ENCODE data around the gene ITFG2.

The ITFG2 gene

DNA sequence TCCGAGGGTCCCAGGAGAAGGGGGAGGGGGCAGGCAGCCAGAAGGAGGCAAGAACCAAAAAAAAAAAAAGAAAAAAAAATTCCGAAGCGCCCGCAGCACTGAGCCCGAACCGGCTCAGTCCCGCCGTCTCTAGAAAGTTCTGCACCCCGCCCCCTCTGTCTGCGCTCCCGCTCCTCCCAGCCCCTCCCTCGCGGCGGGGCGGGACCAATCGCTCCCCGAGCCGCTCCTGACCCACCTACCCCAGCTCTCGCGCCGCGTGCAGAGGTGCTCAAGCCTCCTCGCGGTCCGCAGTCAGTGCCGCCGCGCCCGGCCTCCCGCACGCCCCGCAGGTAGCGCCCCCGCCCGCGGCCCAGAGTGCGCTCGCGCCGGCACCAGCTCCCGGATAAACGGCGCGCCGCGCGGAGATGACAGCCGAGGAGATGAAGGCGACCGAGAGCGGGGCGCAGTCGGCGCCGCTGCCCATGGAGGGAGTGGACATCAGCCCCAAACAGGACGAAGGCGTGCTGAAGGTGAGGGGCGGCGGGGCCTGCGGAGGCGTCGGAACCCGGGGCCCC, 17.7 kb upstream of the ITFG2 start, which contains the start of gene FKBP4:
Gene FKBP4, plus strand, starts transcription at position 235 of the 554 bp plus-strand sequence. Its CDS starts 170 bp downstream, at position 405.
- peak; percentile 73 to 87 for DNase-seq (ENCODE audit: low read depth in 1 of 2, low spot score in 1 of 2)

DNA sequence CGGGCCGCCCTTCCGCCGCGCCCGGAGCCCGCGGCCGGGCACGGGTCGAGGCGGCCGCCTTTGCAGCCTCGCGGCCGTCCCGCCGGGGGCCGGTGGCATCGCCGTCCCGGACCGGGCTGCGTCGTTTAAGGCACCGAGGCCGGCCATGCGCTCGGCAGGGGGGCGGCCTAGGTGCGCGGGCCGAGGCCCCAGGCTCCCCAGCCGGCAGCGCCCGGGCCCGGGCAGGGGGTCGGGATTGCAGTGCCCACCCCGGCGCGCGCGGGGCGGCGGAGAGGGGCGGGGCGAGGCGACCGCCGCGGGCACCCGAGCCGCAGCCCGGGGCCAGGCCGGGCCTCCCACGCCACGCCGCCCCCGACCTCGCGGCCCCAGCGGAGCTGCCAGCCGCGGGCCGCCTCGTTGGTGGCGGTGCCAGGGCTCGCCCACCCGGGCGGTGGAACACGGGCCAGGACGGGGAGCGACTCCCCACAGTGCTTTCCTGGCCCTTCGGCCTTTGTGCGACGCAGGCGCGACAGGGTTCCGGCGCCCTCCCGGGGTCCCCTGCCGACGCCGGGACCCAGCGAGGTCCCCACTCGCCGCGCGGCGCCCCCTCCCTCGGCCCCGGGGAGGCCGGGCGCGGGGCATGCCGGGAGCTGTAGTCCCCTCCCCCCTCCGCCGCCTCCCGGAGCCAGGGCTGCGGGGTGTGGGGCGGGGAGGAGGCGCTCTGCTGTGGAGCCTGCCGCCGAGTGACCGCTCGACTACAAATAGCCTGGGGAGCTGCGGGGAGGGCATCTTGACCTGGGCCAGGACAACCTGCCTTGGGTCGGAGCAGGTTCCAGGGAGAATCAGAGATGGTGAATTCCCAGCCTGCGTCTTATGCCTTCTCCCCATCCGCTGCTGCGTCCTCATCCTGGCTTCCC, 16.9 kb upstream of the ITFG2 start:
- peak; percentile 48 to 65 for DNase-seq (ENCODE audit: low read depth in 1 of 2, low spot score in 1 of 2)

DNA sequence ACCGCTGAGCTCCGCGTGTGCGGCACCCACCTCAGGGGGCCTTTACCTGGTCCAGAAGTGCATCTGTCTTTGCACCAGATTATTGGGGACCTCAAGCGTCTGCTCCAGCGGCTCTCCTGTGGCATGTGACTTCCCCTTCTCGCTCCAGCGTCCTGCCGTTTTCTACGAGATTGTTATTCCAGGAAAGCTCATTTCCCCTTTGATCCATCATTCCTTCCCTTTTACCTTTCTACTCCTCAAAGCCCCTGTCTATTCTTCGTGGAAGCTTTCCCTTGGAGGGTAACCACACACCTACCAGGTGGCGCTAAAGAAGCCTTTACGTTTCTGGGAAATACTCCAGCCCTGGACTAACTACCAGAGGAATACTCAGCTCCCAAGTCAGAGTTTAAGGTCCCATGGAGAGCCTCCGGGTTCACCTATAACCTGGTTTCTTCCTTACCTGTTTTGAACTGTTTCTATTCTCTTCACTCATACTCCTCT, 16.2 kb upstream of the ITFG2 start:
- no peak for DNase-seq (ENCODE audit: low read depth in 1 of 2, low spot score in 1 of 2)

DNA sequence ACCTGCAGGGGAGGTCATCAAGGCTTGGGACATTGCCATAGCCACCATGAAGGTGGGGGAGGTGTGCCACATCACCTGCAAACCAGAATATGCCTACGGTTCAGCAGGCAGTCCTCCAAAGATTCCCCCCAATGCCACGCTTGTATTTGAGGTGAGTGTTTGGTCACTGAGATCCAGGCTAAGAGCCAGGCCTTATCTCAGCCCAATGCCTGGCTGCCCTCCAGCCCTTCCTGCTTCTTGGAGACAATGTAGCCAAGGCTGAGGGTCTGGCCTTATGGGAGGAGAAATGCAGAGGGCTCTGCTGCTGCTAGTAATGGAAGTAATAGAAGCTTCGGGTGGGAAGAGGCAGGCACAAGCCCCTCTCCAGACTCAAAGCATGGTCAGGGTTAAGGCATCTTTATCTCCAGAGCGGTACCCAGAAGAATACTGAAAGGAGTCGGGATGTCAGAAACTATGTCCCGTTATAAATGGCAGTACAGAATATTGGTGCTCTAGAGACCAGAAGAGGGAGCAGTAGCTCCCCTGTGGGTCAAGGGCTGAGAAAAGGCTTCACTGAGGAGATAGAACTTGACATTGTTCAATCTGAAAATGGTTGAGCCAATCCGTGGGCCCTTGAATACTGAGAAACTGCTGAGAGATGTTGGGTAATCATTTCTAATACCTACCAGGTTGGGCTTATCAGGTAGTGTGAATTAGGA, 14.6 kb upstream of the ITFG2 start:
- no peak for DNase-seq (ENCODE audit: low read depth in 1 of 2, low spot score in 1 of 2)

DNA sequence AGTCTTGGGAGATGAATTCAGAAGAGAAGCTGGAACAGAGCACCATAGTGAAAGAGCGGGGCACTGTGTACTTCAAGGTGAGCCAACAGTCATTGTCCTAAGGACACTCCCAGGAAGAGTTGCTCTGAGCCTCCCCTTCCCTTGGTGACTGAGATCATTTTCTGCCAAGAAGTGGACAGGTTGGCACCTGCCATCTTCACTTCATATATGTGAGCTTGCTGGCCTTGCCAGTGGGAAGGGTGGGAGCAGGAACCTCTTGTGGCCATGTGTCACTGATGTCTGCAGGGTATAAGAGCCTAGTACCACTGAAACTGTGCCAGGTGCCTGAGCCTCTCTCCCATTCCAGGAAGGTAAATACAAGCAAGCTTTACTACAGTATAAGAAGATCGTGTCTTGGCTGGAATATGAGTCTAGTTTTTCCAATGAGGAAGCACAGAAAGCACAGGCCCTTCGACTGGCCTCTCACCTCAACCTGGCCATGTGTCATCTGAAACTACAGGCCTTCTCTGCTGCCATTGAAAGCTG, 12.4 kb upstream of the ITFG2 start:
- no peak for DNase-seq (ENCODE audit: low read depth in 1 of 2, low spot score in 1 of 2)

DNA sequence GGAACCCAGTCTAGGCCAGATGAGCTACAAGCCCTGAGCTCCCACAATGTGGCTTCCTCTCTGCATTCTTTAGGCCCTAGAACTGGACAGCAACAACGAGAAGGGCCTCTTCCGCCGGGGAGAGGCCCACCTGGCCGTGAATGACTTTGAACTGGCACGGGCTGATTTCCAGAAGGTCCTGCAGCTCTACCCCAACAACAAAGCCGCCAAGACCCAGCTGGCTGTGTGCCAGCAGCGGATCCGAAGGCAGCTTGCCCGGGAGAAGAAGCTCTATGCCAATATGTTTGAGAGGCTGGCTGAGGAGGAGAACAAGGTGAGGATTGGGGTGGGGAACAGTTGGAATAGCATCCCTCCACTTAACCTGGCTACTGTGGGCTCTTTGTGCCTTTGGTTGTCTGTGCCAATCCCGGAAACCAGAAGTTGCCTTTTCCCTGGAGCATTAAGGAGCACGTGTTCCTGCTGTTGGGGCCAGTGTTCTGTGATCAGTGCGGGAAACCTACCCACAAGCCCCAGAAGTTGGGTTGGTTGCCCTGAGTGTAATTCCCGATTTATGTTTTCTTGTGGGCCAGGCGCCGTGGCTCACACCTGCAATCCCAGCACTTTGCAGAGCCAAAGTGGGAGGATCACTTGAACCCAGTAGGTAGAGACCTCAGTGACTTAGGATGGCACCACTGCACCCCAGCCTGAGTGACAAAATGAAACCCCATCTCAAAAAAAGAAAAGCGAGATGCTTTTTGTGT, 11.3 kb upstream of the ITFG2 start:
- DNase-seq (ENCODE audit: low read depth in 1 of 2, low spot score in 1 of 2), result no peak

DNA sequence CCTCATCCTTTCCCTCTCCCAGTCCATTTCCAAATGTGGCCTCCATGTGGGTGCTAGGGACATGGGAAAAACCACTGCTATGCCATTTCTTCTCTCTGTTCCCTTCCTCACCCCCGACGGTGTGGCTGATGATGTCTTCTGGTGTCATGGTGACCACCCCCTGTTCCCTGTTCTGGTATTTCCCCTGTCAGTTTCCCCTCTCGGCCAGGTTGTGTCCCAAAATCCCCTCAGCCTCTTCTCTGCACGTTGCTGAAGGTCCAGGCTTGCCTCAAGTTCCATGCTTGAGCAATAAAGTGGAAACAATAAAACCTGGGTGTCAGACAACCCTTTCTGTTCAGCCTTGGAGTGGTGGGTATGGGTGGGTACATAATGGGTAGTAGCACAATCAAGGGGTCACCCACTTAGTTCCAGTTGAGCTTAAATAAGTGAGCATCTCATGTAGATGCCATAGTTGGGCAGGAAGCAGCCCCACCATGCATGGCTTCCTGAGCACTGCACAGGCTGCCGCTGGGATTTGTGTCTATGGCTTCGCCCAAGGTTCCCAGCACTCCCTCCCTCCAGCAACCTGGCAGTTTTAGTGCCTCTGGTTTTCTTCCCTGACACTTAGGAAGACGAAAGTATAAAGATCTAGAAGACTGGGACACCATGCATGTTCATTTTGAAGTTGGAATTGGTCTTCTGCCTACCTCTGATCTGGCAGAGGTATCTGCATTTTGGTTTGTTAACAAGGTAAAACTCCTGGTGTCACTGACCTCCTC, 8.7 kb upstream of the ITFG2 start:
- no peak for DNase-seq (ENCODE audit: low read depth in 1 of 2, low spot score in 1 of 2)

DNA sequence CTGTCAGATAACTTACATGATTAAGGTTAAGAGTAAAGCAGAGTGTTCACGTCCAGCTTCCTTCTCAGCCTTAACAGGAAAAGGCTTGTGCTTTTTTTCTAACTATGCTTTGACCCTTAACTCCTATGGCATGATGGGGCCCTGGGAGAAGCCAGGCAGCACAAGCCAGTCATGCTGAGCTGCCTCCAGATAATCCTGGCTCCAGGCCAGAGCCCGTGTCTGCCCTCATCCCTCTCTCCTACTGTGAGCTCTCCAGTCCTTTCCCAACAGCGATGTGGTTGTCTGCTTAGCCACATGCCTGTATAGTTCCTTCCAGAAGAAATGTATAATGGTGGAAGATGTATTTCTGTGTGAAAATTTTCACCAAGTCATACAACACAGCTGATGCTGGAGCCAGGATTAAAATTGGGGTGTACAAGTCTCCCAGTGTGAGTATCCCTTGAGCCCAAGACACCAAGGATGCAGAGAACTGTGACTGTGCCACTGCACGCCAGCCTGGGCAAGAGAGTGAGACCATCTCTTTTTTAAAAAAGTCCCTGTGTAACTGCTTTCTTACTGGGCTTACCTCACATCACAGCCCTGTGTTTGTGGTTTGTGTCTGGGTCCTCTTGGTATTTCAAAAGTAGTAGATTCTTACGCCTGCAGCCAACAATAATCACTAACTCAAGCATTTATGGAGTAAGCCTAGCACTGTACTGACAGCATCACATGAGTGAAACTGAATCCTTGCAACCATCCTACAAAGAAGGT, 7.9 kb upstream of the ITFG2 start:
- DNase-seq (ENCODE audit: low read depth in 1 of 2, low spot score in 1 of 2), result no peak

DNA sequence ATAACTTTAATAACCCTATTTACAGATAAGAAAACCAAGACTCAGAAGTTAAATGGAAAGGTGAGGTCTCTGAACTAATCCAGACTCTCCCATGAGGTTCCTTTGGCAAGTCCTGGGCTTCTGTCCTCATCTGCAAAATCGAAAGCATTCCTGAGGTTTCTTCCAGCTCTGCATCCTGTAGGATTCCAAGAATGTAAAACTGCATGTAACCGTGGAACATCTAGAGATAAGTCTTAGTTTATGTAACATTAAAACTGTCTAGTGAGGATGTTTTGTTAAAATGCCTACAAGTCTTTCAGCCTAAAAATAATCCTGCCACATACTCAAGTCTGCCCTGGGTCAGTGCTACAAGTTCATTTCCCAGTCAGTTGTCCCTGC, 7.3 kb upstream of the ITFG2 start:
- DNase-seq (ENCODE audit: low read depth in 1 of 2, low spot score in 1 of 2), result no peak

DNA sequence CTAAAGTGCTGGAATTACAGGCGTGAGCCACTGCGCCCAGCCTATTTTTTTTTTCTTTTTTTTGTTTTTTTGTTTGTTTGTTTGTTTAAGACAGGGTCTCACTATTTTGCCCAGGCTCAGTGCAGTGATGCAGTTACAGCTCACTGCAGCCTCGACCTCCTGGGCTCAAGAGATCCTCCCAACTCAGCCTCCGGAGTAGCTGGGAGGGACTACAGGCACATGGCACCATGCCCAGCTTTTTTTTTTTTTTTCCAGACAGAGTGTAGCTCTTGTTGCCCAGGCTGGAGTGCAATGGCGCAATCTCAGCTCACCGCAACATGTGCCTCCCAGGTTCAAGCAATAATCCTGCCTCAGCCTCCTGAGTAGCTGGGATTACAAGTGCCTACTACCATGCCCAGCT, 5.8 kb upstream of the ITFG2 start:
- DNase-seq (ENCODE audit: low read depth in 1 of 2, low spot score in 1 of 2), result no peak

DNA sequence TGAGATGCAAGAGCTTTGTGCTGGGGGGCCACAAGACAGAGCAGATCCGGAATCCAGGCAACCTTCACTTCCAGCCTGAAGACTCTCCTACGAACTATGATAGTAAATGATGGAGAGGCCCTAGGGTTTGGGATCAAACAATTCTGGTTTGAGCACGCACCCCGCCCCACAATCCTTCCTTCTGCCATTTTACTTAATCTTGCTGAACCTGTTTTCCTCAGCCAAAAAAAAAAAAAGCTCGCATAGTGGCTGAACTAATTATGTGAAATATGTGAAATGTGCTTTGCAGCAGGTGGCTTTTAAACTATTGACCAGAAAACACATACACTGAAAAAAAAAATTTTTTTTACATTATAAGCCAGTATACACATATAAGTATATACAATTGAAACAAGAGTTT, 667 bp upstream of the ITFG2 start:
- DNase-seq (ENCODE audit: low read depth in 1 of 2, low spot score in 1 of 2), result no peak

DNA sequence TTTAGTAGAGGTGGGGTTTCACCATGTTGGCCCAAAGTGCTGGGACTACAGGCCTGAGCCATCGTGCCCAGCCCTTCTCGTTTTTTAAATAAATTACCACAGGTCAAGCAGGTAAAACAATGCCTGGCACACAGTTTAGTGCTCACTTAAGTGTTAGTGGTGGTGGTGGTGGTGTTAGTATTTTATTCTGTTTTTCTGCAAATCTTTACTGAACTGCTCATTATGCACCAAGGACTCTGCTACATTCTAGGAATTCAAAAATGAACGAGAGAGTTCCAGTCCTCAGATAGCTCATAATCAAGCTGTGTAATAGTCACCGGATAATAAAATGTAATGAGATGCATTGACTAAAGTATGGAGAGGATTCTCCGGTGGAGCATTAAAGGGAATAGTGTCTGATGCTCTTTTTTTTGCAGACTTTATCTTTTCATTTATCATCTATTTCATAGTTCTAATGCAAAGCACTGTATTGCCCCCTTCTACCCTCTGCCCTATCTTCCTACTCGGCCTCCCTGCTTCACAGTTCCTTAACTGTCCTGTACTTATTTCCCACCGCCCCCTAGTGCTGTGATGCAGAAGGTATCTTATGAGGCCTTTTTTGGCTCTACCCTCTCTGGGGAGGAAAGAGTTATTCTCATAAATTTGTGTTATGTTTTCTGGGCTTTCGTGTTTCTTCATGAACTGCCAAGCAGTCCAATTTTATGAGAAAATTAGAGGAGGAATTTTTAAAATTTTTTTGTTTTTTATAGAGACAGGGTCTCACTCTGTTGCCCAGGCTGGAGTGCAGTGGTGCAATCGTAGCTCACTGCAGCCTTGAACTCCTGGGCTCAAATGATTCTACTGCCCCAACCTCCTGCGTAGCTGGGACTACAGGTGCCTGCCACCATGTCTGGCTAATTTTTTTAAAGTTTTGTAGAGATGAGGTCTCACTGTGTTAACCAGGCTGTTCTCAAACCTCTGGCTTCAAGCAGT, 1.0 kb downstream of the ITFG2 start:
- no peak for DNase-seq (ENCODE audit: low read depth in 1 of 2, low spot score in 1 of 2)

DNA sequence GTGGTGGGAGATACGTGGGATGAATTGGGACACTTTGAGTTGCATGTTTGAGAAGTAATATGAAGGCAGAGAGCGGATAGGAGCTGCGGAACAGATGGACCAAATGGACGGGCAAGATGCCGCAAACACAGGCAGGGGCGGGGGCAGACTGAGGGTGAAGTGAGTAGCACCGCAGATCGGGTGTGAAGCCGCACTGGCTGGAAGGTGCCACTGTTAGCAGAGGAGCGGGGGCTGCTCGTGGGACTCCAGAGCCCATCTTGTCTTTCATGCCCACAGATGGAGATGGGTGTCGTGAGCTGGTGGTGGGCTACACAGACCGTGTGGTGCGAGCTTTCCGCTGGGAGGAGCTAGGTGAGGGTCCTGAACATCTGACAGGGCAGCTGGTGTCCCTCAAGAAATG, 7.3 kb downstream of the ITFG2 start:
- no peak for DNase-seq (ENCODE audit: low read depth in 1 of 2, low spot score in 1 of 2)

DNA sequence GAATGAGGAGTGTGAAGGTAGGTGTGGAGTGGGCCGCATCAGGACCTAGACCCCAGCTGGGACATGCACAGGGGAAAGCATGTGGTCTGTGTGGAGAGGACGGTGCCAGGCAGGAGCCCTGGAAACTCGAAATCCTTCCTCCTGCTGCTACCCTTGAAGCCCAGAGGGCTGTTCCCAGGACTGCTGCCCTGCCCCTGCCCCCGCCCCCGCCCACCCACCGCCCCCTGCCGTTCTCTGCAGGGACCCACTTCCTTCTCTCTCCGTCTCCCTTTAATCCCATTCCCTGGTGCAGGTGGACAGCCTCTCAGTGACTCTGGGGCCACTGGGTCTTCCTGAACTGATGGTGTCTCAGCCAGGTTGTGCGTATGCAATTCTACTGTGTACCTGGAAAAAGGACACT, 8.0 kb downstream of the ITFG2 start:
- DNase-seq (ENCODE audit: low read depth in 1 of 2, low spot score in 1 of 2), result no peak

DNA sequence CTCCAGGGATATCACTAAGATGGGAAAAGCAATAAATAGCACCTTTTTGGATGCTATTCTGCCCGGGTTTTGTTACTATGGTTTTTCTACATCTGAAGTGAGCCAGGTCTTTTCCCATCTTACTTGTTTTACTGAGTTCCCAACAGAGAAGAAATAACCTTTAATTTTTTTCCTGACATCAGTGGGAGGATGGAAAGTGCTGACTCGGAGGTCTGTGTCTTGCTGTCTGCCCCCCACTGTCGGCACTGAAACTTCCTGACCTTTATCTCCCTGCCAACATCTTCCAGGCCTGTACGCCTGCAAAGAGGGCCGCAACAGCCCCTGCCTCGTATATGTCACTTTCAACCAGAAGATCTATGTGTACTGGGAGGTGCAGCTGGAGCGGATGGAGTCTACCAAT, 11.0 kb downstream of the ITFG2 start:
- DNase-seq (ENCODE audit: low read depth in 1 of 2, low spot score in 1 of 2), result no peak

DNA sequence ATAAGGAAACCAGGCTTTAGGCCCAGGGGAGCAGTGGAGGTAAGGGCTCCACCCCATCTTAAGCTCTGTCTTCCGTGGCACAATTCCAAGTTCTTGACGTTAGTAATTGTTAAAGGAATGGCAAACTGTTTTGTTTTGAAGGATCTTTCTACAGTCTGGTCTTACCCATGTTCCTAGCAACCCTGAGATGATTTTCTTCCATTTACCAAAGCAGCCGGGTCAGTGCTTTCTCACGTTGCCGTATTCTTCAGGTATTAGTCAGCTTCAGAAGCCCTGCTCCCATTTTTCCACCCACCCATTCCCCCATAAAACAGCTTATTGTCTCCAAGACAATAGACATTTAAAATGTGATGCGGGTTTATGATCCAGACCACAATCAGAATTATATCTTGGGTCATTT, 12.1 kb downstream of the ITFG2 start:
- DNase-seq (ENCODE audit: low read depth in 1 of 2, low spot score in 1 of 2), result no peak

DNA sequence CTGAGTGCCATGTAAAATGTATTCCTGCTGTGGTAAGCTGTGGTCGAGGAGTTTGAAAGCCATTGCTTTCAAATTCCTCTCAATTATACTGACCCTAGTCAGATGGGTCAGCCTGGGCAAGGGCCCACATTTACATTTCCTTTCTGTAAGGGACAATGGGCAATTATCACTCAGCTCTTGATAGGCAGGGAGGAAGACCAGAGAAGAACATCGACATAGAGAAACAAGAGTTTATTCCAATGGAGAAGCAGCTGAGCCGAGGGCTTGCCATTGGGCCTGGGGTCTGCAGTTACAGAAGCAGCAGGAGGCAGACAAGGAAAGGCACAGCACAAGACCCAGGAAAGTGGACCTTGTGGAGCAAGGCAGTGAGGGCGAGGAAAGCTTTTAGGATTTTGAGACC, 12.7 kb downstream of the ITFG2 start:
- DNase-seq (ENCODE audit: low read depth in 1 of 2, low spot score in 1 of 2), result no peak

DNA sequence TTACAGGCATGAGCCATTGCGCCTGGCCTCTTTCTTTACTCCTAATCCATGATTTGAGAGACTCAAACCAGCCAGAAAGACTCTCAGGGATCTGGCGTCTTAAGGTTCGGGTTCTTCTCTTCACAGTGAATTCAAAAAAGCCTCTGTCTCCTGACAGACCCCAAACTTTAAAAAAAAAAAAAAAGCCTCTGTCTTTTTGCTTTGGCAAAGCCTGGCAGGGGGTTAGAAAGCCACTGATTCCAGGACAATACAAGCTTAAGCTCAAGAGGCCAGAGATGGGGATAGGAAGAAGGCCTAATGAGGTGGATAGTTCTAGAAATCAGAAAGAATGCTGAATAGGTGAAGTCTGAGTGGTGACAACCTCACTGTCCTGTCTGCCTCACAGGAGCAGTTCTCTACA, 13.6 kb downstream of the ITFG2 start:
- no peak for DNase-seq (ENCODE audit: low read depth in 1 of 2, low spot score in 1 of 2)

All from activated T-helper 1 cell treated with anti-CD3 and anti-CD28 coated beads, Interleukin-2, amount 50 U/mL, for 16 hours (primary cell).